HG02870 (cell line): Measurements from ENCODE around the gene C1orf210.

ENCODE experiments used
- ATAC-seq: cut with Tn5 transposase; IDR thresholded peaks from one replicate; pipeline ENCODE4 v1.9.1; 2021; ENCODE audit warnings: mild to moderate bottlenecking, moderate library complexity; ENCODE audit not compliant: unreplicated experiment

C1orf210 gene

DNA sequence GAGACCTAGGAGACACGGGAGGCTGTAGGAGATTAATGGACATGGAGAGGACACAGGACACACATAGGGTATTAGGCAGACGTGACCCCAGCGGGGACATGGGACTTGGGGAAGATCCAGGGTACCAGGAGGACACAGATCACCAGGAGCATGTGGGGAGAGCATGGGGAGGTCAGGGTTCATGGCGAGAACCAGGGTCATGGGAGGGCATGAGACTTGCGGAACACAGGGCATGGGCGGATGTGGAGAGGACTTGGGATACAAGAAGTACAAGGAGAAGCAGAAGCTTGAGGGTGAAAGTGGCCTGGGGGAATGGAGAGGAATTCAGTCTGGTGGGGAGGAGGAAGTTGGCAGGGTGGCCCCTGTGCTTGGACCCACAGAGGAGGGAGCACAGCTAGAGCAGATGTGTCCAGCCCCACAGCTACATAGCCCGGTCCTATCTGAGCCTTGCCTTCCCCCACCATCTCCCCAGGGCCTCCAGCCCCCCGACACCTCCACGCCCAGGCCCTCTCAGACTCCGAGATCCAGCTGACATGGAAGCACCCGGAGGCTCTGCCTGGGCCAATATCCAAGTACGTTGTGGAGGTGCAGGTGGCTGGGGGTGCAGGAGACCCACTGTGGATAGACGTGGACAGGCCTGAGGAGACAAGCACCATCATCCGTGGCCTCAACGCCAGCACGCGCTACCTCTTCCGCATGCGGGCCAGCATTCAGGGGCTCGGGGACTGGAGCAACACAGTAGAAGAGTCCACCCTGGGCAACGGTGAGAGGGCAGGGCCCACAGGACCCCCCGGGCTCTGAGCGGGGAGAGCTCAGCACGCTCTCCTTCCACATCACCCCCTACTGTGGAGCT lies 27.5 kb upstream of the C1orf210 start:
- ATAC-seq = no peak

GRCh38 chr1:43312212-43312623 lies 26.8 kb upstream of the C1orf210 start:
- no peak for ATAC-seq

DNA sequence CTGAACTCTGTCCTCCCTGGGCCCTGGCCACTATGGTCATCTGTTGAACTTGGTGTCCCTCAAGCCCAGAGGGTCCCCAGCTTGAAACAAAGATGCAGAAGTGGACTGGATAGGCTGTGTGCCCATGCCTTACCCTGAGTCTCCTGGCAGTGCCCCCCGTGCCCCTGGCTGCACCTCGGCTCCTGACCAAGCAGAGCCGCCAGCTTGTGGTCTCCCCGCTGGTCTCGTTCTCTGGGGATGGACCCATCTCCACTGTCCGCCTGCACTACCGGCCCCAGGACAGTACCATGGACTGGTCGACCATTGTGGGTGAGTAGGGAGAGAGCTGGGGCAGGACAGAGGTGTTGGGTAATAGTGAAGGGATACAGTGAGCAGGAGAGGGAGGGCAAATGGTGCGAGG lies 26.1 kb upstream of the C1orf210 start:
- ATAC-seq = no peak

- ATAC-seq = no peak
Observed at GRCh38 chr1:43309405-43310025, 24.1 kb upstream of the C1orf210 start.

DNA sequence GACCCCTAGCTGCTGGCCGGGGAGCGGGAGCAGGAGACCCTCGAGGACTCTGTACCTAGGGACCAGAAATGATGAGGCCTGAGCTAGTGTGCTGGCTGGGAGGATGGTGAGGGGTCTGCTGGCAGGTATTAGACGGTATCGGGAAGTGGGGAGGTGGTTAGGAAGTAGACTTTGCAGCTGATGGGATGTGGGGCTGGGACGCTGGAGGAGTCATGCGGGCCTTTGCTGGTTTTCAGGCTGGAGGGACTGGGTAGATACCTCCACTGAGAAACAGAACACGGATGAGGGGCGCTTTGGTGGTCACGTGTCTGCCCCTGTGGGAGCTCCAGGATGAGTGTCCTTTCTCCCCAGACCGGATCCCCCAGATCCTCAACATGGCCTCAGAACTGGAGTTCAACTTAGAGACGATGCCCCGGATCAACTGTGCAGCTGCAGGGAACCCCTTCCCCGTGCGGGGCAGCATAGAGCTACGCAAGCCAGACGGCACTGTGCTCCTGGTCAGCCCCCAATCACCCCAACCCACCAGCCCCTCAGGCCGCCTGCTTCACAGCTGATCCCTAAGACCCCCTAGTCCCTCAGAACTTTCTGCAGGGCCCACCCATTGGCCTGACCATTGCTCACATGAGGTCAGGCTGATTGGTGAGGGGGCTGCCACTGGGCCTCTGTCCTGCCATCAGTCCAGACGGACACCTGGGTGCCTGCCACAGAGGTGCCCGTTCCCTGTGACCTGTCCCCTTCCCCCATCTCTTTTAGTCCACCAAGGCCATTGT lies 23.4 kb upstream of the C1orf210 start:
- ATAC-seq = no peak

DNA sequence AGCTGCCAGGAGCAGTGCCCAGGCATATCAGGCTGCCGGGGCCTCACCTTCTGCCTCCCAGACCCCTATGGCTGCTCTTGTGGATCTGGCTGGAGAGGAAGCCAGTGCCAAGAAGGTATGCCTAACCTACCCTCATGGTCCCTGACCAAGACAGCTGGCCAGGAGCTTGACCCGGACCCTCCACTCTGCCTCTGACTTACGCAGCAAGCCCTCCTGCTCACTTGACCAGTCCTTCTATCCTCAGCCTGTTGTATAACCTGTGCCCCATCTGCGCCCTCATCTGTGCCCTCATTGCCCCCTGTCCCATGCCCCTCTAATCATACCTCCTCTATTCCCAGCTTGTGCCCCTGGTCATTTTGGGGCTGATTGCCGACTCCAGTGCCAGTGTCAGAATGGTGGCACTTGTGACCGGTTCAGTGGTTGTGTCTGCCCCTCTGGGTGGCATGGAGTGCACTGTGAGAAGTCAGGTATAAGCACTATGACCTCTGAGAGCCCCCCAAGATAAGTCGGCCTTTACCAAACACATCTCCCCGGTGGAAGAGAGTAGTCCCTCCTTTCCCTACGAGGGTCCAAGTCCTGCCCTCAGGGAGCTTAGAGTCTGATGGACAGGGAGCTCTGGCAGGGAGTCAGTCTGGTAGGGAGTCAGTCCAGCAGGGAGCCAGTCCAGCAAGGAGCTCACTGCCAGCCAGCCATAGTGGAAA lies 22.2 kb upstream of the C1orf210 start:
- ATAC-seq = no peak

DNA sequence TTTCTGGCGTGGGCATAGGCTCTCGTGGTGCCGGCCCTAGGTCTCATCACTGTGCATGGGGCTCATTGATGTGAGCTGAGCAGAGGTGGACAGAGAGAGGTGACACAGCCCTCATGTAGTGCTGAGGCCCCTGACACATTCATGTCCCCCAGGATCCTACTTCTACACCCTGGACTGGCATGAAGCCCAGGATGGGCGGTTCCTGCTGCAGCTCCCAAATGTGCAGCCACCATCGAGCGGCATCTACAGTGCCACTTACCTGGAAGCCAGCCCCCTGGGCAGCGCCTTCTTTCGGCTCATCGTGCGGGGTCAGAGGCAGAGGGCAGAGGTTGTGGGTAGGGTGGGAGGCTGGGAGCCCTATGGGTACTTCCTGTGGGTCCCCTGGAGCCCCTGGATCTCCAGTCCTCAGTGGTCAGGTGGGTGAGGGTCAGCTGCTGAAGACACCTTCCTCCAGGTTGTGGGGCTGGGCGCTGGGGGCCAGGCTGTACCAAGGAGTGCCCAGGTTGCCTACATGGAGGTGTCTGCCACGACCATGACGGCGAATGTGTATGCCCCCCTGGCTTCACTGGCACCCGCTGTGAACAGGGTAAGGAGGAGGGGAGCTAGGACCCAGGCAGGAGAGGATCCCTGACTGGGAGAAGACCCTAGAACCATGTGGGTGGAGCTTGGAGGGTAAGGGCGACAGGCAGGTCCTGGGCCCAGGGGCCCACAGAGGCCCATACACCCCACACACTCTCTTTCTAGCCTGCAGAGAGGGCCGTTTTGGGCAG lies 21.5 kb upstream of the C1orf210 start:
- no peak for ATAC-seq

DNA sequence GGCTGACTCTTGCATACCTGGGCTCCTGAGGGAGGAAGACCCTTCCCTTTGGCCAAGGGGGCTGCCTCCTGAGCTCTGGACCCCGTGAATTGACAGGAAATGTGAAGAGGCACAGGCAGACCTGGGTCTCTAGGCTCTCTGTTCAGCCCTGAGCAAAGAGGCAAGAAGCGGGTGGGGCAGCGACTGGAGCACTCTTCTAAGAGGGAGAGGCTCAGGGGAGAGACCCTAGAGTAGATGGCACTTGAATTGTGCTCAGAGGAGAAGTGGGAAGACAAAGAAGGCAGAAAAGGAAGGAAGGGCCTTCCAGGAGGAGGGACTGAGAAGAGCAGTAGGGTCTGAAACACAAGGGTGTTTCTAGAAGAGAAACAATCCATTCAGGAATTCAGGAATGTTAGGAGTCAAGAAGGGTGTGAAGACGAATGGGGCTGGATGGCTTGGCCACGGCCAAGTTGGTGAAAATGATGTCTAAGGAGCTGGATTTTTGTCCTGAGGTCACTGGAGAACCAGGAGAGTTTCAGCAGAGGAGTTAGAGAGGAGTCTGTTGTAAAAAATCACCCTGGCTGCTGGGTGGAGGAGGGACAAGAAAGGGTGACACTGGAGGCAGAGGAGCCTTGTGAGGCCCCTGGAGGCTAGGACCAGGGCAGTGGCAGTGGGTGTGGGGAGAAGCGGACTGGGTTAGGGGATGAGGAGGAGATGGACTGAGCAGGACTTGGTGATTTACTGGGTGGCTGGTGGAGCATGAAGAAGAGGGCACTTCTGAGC lies 20.7 kb upstream of the C1orf210 start:
- no peak for ATAC-seq

GRCh38 chr1:43305461-43305860 lies 20.1 kb upstream of the C1orf210 start:
- ATAC-seq = no peak

- ATAC-seq = no peak
Observed at GRCh38 chr1:43304771-43305300, 19.5 kb upstream of the C1orf210 start.

DNA sequence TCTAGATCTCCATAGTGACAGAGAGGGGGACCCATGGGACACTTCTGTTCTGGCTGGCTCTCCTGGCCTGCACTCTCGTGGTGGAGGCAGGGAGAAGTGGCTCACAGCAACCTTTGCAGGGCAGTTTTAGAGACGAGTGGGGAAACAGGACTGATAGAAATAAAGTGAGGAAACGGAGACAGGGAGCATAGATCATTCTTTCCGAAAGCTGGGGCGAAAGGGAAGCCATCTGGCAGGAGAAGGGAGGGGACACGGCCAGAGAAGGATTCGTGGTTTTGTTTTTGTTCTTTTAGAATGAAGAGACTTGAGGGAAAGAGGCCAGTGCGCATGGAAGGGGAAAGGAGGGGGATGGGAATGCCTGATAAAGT lies 18.9 kb upstream of the C1orf210 start:
- no peak for ATAC-seq

DNA sequence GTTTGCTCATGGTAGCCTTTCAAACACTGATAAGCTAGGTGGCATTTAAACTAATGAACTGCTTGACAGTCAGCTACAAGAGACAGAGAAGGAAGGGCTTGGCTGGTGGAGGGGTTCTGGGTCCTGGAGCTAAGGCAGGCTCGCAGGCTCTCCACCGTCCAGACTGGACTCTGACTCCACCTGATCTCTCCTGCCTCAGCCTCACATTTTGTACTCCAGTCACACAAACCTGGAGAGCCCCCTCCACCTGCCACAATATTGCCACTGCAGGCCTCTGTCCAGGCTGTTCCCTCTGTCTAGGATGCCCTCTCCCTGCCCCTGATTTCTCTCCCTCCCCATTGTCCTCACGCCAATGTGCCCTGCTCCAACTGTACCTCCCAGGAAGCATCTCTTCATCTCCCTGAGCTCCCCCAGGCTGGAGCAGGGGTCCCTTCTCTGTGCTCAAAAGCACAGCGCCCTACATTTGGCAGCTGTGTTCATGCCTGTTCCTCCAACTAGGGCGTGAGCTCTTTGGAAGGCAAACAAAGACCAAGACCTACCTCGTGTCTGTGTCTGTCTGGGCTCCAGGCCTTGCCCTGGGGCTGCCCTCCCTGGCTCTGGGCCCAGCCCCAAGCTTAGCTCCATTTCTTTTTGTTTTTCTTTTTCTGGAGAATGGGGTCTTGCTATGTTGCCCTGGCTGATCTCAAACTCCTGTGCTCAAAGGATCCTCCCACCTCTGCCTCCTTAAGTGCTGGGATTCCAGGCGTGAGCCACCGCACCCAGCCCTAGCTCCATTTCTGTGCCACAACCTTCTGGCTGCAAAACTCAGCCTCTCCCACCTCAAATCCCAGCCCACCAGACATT lies 18.3 kb upstream of the C1orf210 start:
- no peak for ATAC-seq

- no peak for ATAC-seq
Observed at GRCh38 chr1:43302721-43303470, 17.5 kb upstream of the C1orf210 start.

- ATAC-seq = no peak
Observed at GRCh38 chr1:43302201-43302600, 16.8 kb upstream of the C1orf210 start.

DNA sequence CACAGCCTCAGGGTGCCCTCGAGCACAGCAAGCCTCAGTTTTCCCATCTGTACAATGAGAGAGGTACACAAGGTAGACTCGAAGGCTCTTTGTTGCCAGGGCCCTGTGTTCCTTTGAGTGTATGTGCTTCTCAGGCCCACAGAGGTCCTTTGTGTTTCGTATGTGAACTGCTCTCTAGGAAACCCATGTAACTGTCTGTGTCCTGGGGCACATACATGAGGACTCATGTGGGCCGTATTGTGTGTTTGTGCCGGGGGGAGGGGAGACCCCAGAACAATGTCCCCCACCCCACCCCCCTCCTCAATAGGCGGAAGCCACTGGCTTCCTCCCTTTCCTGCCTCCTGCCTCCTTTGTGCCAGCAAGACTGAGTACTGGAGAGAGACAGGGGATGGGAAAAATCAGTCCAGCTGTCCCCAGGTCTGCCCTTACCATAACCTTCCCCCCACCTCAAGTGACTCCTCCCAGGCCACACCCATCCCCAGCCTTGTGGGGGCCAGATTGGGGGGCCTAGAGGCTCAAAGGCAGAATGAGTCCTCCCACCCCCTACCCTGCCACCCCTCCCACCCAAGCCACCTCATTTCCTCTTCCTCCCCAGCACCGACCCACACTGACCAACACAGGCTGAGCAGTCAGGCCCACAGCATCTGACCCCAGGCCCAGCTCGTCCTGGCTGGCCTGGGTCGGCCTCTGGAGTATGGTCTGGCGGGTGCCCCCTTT lies 15.2 kb upstream of the C1orf210 start, which contains the start of gene TIE1:
TSS of gene TIE1 (plus strand) at position 605 of the 717 bp plus-strand sequence. CDS start at position 695, 90 bp downstream.
- ATAC-seq = no peak

GRCh38 chr1:43299101-43299500 lies 13.7 kb upstream of the C1orf210 start:
- no peak for ATAC-seq

DNA sequence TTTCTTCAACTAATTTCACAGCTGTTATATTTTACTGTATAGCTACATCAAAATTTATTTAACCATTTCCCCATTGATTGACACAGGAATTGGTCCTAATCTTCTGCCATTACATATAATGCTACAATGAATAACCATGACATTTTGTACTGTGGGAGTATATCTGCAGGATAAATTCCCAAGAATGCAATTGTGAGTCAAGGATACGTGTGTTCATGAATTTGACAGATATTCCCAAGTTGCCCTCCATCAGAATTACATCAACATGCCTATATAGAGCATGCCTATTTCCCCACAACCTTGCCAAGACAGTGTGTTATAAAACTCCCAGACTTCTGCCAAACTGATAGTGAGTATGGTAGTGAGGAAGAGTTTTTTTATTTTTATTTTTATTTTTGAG lies 12.7 kb upstream of the C1orf210 start:
- ATAC-seq = no peak
